ACHN (cell line): ENCODE measurements around the gene SERPINA3.

ENCODE experiments used
- DNase-seq: peaks from one replicate; pipeline ENCODE4 v3.0.0-alpha.2; 2015
- in situ Hi-C: cut with HindIII; loops from 2 replicates; pipeline ENCODE4 v1.10.0; 2017; ENCODE audit warnings: low sequenced_read_pairs, low pct_ligation_motif_present, low pct_unique_long_range_greater_than_20kb

Gene SERPINA3

DNA sequence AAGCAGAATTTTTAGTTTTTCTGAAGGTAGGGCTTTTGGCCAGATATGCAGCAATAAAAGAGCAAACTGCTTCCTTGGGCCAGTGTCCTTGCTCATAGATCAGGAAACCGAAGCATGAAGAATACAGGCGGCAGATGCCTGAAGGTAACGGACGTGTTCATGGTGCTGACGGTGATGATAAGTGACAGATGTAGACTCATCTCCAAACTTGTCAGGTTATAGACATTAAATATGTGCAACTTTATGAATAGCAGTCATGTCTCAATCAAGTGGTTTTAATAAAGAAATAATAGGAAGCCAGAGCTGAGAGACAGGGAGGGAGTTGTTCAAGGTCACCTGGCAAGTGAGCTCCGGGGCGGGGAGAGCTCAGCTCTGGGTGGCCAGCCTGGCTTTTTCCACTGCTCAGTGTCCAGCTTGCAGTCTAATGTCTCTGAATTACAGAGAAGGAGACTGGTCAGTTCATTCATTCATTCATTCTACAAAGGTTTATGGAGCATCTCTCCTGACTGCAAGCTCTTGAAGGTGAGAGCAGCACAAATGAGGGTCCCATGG lies 29.9 kb upstream of the SERPINA3 start:
- no peak for DNase-seq
- in situ Hi-C loops: no loop called here

DNA sequence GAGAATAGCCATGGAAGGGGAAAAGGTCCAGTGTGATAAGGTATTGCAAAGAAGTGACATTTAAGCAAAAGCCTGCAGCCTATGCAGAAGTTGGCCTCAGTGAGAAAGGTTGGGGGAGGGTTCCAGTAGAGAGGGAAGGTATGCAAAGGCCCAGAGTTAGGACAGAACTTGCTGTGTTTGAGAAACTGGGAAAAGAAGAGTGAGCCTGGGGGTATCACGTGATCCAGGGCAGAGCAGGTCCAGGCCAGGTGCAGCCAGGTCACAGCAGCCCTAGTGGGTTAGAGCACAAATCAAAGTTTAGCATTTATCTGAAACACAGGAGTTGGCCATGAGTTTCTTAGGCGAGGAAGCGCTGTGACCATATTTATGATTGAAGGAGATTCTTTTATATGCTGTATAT lies 29.3 kb upstream of the SERPINA3 start:
- DNase-seq: no peak
- in situ Hi-C loops: no loop called here

DNA sequence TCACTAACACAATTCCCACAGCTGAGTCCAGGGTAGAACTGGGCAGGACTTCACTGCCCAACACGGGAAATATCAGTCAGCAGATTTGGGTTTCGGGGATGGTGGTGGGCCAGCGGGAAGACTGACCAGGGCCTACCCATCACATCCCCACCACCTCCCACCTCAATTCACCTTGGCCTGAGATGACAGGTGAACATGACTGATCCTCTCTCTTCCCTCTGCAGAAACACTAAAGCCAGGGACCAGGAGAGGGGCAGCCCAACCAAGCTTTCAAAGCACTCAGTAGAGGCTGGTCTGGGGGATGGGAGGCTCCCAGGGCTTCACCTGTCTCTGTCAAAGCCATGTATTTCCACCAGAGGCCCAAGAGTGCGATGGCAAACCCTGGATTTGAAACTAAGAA lies 28.6 kb upstream of the SERPINA3 start:
- DNase-seq: no peak
- in situ Hi-C loops: no loop called here

DNA sequence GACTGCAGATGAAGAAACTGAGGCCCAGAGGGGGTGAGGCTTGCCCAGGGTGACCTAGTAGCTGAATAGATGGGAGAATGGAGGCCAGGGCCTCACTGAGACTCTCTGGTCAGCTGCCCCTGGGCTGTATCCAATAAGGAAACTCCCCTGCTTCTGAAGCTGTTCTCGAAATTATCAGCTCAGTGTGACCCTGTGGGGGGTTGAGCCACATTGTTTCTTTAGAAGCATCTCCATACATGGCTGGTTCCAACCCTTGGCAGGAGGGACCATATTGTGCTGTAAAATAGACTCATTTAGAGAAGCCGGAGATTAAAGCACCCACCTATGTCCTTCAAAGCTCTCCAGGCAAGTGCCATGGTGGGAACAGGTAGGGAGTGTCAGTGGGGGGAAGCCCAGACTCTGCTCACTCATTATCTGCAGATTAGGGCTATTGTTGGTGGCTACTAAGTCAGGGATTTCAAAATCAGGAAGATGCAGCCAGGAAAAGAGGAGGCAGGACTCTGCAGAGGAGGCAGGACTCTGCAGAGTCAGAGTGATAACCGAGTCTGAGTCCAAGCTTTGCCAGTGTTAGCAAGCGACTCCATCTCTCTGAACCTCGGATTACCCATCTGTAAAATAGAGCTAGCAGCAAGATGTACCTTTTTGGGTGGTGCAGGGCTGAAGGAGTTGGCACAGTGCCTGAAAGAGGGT lies 27.5 kb upstream of the SERPINA3 start:
- in situ Hi-C loops: no loop called here
- DNase-seq: no peak

DNA sequence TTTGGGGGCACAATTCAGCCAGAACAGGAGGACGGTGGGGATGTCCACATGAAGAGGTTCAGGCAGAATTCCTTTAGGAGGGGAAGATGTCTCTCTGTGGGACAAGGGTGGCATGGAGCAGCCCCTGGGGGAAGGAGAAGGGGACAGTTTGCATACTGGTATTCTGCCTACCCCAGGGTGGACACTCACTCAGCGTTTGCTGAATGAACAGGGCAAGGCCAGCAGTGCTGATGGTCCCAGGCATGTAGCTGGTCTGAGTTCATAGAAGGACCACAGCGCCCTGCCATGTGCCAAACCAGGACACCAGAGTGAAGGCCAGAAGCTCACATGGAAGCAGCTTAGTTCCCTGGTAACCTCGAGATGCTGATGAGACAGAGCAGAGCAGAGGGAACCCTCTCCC lies 25.6 kb upstream of the SERPINA3 start:
- in situ Hi-C loops: no loop called here
- DNase-seq: no peak

DNA sequence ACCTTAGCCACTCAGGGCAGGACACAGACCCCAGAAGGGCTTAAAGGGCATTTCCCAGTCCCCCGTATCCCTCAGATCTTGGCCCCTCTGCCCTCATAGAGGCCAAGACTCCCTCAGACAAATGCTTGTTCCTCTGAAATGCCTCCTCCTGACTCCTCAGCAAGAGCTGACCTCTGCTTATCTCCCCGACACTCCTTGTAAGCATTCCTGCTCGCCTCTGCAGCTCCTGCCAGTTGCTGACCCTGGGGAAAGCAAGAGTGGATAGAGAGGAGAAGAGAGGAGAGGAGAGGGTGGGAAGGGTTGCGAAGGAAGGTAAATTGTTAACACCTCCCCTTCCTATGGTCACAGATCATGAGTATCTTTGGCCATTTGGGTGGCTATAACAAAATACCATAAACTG lies 23.9 kb upstream of the SERPINA3 start:
- in situ Hi-C loops: no loop called here
- DNase-seq: no peak

DNA sequence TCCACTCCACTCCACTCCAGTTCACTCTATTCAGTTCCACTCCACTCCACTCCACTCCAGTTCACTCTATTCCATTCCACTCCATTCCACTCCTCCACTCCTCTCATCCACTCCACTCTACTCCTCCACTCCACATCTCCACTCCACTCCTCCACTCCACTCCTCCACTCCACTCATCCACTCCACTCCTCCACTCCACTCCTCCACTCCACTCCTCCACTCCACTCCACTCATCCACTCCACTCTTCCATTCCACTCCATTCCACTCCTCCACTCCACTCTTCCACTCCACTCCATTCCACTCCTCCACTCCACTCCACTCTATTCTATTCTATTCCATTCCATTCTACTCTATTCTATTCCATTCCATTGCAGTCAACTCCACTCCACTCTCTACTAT lies 21.1 kb upstream of the SERPINA3 start:
- in situ Hi-C loops: no loop called here

DNA sequence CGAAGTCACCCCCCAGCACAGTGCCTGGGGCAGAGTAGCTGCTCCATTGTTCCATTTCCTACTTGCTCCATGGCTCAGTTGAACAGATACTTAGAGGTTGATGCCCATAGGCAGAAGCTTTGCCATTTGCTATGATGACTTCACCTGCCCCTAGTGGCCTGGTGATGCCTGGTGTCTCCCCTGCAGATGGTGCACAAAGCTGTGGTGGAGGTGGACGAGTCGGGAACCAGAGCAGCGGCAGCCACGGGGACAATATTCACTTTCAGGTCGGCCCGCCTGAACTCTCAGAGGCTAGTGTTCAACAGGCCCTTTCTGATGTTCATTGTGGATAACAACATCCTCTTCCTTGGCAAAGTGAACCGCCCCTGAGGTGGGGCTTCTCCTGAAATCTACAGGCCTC lies 20.3 kb upstream of the SERPINA3 start:
- no peak for DNase-seq
- in situ Hi-C loops: no loop called here

More for the DNA sequence above, 21.1 kb upstream of the SERPINA3 start:
- no peak for DNase-seq

DNA sequence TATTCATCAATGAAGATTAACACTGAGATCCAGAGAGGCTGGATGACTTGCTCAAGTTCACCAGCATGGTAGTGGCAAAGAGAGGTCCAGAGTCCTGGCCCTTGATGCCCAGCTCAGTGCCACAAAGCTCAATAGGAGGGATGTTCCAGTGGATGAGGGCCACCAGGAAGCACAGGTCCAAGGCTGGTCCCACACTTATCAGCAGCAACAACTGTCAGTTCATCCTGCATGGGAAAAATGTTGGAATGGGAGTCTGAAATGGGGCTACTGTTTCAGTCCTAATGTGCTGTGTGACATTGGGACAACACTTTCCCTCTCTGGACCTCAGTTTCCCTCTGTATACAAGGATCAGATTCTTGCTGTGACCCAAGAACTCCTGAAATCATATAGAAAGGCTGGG lies 19.7 kb upstream of the SERPINA3 start:
- in situ Hi-C loops: no loop called here
- DNase-seq: no peak

DNA sequence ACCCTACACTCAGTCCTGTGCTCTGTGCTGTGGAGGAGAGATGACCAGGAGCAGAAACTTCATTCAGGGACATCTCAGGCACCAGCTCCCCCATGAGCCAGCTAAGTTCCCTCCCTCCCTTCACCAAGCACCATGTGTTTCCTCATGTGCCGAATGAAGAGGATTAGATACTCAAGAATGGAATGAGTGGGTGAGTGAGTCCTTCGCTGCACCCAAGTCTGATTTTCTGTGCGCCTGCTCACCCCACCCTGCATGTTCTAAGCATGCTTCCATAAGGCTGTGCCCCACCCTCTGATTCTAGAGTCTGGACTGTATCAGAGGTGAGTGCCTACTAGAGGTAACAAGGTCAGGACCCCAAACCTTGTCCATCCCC lies 18.8 kb upstream of the SERPINA3 start:
- DNase-seq: no peak
- in situ Hi-C loops: no loop called here

DNA sequence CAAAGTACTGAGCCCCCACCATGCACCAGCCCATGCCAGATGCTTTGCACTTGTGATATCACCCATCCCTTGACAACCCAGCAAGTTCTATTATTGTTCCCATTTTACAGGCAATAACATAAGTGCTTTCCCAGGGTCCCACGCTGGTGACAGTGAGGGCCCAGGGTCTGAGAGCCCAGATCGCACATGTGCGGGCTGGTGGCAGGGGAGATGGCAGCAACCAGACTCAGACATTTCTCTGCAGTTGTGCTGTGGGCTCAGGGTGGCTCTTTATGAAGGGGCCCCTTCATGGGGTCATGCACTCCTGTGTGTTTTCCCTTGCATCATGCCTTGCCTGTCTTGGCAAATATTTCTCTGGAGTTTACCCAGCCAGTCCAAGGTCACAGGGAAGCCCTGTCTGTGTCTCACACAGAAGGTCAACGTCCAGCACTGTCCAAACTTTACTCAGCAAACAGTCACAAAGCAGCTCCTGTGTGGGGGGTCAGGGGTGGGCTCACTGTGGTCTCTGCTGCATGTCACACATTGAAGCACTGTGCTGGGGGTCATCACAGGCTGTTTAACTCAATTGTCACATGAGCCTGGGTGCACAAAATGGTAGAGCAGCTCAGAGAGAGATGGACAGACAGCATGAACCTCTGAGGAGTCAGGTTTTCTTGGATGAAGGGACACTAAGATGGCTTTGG lies 18.3 kb upstream of the SERPINA3 start:
- no peak for DNase-seq
- in situ Hi-C loops: no loop called here

DNA sequence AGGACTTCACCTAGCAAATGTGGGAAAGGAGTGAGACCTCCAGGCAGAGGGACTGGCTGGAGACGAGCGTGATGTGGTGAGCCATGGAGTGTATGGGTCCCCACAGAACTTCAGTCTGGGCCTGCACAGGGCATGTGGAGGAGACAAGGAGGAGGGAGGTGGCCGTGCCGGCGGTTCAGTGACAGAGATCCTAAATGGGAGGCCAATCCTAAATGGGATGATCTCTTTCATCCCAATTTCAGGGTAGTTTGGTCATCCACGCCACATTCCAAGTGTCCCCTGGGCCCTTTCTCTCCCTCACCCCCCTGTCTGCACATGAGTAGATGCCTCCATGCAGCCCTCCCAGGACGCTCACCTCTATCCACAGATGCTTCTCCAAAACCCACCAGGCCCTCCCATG lies 17.8 kb upstream of the SERPINA3 start:
- DNase-seq: no peak
- in situ Hi-C loops: no loop called here

DNA sequence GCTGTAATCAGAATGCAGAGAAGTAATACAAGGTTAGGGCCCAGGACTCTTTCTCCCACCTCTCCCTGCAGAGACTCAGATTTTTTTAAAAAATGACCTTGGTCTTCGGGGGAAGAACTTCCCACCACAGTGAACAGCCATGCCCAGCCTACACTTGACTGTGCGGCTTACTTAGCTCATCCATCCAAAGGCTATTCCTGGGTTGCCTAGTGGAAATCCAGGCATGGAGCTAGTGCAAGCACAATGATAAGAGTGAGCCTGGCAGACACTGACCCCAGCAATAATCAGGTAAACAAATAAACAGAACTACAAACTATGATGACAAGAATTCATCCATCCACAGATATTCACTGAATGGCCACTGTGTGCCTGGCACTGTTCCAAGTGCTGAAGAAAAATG lies 16.3 kb upstream of the SERPINA3 start:
- no peak for DNase-seq
- in situ Hi-C loops: no loop called here

DNA sequence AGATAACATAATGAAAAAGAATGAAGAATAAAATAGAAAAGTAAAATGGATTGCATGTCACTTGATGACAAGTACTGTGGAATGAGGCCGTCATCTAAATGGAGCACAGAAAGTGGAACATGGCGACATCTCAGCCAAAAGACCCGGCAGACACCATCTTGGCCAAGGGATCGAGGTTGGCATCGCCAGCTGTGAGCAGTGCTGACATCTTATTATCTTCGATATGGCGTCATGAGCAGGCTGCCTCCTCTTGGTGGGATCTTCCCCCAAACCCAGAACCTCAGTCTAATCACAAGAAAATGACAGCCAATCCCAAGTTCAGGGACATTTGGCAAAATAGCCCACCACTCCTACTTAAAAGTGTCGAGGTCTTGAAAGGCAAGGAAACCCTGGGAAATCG lies 15.8 kb upstream of the SERPINA3 start:
- in situ Hi-C loops: no loop called here
- DNase-seq: no peak

DNA sequence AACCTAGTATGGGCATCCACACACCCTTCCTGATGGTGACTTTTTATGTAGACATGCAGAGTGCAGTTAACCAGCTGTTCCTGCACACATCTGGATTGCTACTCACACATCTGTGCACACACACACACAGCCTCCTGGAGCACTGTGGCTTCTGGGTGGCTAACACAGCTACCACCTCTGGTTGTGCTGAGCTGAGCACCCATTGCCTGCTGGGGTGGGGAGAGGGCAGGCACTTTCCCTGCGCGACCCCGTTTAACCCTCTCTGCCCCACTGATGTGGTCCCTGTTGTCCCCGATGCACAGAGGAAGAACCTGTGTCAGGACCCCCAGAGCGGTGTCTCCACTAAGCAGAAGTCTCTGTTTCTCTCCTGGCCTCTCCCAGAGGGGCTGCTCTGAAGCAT lies 14.4 kb upstream of the SERPINA3 start:
- no peak for DNase-seq
- in situ Hi-C loops: no loop called here

DNA sequence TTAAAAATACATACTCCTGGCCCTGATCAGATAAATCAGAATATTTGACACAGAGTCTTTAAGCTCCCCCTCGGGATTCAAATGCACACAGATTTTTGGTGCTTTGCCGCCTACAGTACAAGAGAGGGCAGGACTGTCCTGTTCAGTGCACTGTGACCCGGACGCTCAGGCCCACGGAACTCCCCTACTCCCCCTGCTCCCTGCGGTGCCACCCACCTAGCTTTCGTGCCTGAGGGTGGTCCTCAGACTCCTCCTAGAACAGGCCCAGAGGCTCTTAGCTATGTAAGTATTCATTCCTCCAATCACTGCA lies 13.7 kb upstream of the SERPINA3 start:
- in situ Hi-C loops: no loop called here

DNA sequence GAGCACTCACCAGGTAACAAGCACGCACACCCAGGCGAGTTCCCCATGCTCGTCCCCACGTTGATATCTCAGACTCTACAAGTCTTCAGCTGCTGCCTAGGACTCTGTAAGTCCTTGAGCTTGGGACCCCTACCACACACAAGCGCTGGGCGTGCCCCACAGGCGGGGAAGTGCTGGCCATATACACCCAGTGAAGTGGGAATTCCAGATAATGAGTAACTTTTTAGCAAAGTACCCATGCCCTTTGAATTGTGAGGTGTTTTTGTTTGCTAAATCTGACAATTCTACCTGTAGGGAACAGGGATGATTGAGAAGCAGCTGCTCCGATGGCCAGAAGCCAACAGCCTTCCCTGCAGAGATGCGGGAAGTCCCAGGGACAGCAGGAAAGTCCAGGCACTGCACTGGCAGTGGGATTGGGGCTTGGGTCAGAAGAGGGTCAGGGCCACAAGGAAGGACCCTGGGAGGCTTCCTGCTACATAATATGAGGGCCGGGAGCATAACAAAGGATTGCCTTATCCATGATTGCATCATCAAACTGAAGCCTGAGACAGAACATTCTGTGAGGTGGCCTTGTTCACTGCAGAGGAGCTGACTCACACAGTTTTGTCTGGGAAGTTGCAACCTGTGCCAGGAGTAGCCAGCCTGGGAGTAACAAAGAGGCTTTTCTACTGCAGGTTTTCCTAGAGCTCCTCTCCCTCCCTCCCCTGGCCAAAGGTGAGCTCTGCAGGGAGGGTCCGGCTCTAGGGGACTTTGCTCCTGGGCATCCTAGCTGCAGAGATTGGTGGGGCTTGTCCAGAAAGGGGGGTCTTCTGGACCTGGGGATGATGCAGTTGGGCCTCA lies 13.2 kb upstream of the SERPINA3 start:
- peak; percentile 77 for DNase-seq
- in situ Hi-C loops: no loop called here

More for the DNA sequence above, 13.7 kb upstream of the SERPINA3 start:
- DNase-seq: no peak

DNA sequence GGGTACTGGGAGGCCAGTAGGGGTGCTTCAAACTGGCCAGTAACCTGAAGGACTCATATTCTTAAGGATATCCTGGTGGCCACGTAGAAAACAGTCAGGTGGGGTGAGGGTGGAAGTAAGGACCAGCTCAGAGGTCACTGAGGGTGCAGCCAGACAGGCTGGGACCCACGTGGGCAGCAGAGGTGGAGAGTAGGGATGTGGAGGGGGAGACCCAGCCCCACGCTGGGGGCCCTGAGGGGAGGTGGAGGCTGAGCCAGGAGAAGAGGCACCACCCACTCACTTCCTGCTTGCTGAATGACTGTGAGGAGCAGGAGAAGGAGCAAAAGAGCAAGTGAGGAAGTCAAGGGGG lies 12.6 kb upstream of the SERPINA3 start:
- in situ Hi-C loops: no loop called here
- no peak for DNase-seq

DNA sequence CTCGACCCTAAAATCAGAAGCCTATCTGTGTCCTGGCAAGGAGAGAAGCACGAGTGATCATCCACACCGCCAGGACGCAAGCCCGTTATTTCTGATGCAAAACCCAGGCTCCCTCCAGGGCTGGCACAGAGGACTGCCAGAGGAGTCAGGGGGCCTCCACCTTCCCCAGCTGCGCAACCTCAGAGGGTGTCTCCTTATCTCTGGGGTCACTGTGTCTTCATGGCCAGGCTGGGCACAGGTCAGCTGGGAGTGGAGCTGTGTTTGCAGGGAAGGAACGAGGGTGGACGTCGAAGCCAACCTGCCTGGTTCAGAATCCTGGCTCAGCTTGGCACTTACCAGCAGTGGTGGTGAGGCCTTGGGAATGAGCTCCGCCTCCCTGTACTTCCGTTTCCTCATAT lies 12.0 kb upstream of the SERPINA3 start:
- no peak for DNase-seq
- in situ Hi-C loops: no loop called here
